Gastrocnemius medialis (tissue), 4 donors: Measurements from ENCODE around the gene MMP11. TPM values are rescaled to one million over a fixed set of nuclear protein-coding genes. Genes with fewer than 3 reads are reported as not detected.

Experiments used
- ATAC-seq, 2 donors: fragments of 150-250 bp; one replicate each; pipeline ENCODE4 v1.9.1; 2016
- DNase-seq, 2 donors: peaks; one replicate each; pipeline ENCODE4 v3.0.0-alpha.2; 2019
- H3K27ac ChIP-seq, 4 donors: fragments of 200-600 bp; sonication (generic); 1 replicate in 1 of 4; 2 replicates in 3 of 4; pipeline ENCODE4 v1.5.1; 2016 to 2018; ENCODE audit warnings: mild to moderate bottlenecking in 2 of 4, moderate library complexity in 1 of 4
- H3K27me3 ChIP-seq, 3 donors: fragments of 200-600 bp; sonication (generic) in 2 of 3; 1 replicate in 1 of 3; 2 replicates in 2 of 3; pipeline versions ENCODE4 v1.5.1 to v1.6.0; 2016 to 2019; ENCODE audit warnings: mild to moderate bottlenecking in 1 of 3, moderate library complexity in 1 of 3
- H3K36me3 ChIP-seq, 2 donors: fragments of 200-600 bp; sonication (generic) in 1 of 2; one replicate each; pipeline ENCODE4 v1.5.1; 2017 to 2018
- H3K4me1 ChIP-seq, 2 donors: fragments of 200-600 bp; sonication (generic) in 1 of 2; one replicate each; pipeline ENCODE4 v1.5.1; 2016 to 2017; ENCODE audit warnings: mild to moderate bottlenecking in 2 of 2
- H3K4me3 ChIP-seq, 4 donors: fragments of 200-600 bp; sonication (generic) in 3 of 4; 1 replicate in 1 of 4; 2 replicates in 3 of 4; pipeline ENCODE4 v1.5.1; 2016 to 2019; ENCODE audit warnings: mild to moderate bottlenecking in 2 of 4
- H3K9me3 ChIP-seq, 3 donors: fragments of 200-600 bp; sonication (generic) in 2 of 3; 1 replicate in 1 of 3; 2 replicates in 2 of 3; pipeline ENCODE4 v1.5.1; 2016 to 2019
- CTCF ChIP-seq, 5 experiments: fragments of 450-650 bp in 3 of 5; fragments of 200-600 bp in 2 of 5; sonication (generic) in 2 of 5; IDR thresholded peaks in 4 of 5; conservative IDR thresholded peaks in 1 of 5; 1 replicate in 4 of 5; 2 replicates in 1 of 5; pipeline ENCODE4 v1.5.1; 2016 to 2019; ENCODE audit warnings: antibody characterized with exemption in 5 of 5, mild to moderate bottlenecking in 3 of 5, moderate library complexity in 3 of 5
- POLR2A ChIP-seq, 2 donors: fragments of 450-650 bp; IDR thresholded peaks; one replicate each; pipeline ENCODE4 v1.6.1; 2017; ENCODE audit warnings: antibody characterized with exemption in 2 of 2, mild to moderate bottlenecking in 2 of 2, moderate library complexity in 2 of 2
- in situ Hi-C, 4 donors: fragments of 200-750 bp; cut with MboI; loops; one replicate each; pipeline versions ENCODE4 v1.15.0 to v1.8.0; 2017; ENCODE audit warnings: low sequenced_read_pairs in 4 of 4
- intact Hi-C: fragments of 100-400 bp; cut with DNase I; formaldehyde crosslinking; loops from one replicate; pipeline ENCODE4 v1.15.1; 2023; ENCODE audit warnings: low total_unique reads
- total RNA-seq, 4 donors: library from RNA; depleted of rRNA; stranded (reverse); fragments of >200 nt; gene quantifications; one replicate each; pipeline versions ENCODE4 v1.1.0 to v1.2.3, GENCODE V29; 2016

The MMP11 gene
- total RNA-seq, 4 donors from 2014 or later, result 0.91 to 3.6 (median 1.4) TPM; not detected in 1

- Histone ChIP-seq H3K9me3 (no peaks in the 10 kb centered on the region), H3K36me3 (peaks cover 0 to 69% of the 10 kb centered on the region in 2 donors), H3K4me3 (no peak overlapping the region), H3K4me1 (no peaks in the 10 kb centered on the region), H3K27ac (no peak overlapping the region), H3K27me3 (no peaks in the 10 kb centered on the region)
- TF ChIP-seq CTCF (IDR thresholded peaks at IDR 0.05 in 4 of 5, conservative IDR thresholded peaks at IDR 0.05 in 1 of 5) (no peak), POLR2A (IDR thresholded peaks at IDR 0.05) (no peak)
- ATAC-seq (no peak), DNase-seq (no peak)
- in situ Hi-C loops, result no loop called here
- intact Hi-C loops, result no loop called here
Measured at GRCh38 chr22:23806837-23807236, 34.2 kb downstream of the MMP11 start.

GRCh38 chr22:23812378-23812777 lies 39.7 kb downstream of the MMP11 start:
- H3K4me3 ChIP-seq, result no peak overlapping the region
- H3K27me3 ChIP-seq, result no peaks in the 10 kb centered on the region
- DNase-seq (no peak), ATAC-seq (no peak)
- H3K36me3 ChIP-seq, result peaks cover 0 to 47% of the 10 kb centered on the region in 2 donors
- intact Hi-C loops (no loop called here), in situ Hi-C loops (no loop called here)
- H3K9me3 ChIP-seq, result no peaks in the 10 kb centered on the region
- TF ChIP-seq POLR2A (IDR thresholded peaks at IDR 0.05) (no peak), CTCF (IDR thresholded peaks at IDR 0.05 in 4 of 5, conservative IDR thresholded peaks at IDR 0.05 in 1 of 5) (no peak)
- no peaks in the 10 kb centered on the region for H3K4me1 ChIP-seq
- H3K27ac ChIP-seq, result no peak overlapping the region

- intact Hi-C loops, result no loop called here
- no peaks in the 10 kb centered on the region for H3K9me3 ChIP-seq
- no peaks in the 10 kb centered on the region for H3K27me3 ChIP-seq
- ATAC-seq (no peak), DNase-seq (no peak)
- no peak overlapping the region for H3K4me3 ChIP-seq
- in situ Hi-C loops, result no loop called here
- peaks cover 0 to 74% of the 10 kb centered on the region in 2 donors for H3K36me3 ChIP-seq
- no peak for TF ChIP-seq POLR2A (IDR thresholded peaks at IDR 0.05)
- no peak for TF ChIP-seq CTCF (IDR thresholded peaks at IDR 0.05 in 4 of 5, conservative IDR thresholded peaks at IDR 0.05 in 1 of 5)
- peak overlapping the region in 3 of 4 donors; percentile 52 to 69 (median 53) for H3K27ac ChIP-seq
- H3K4me1 ChIP-seq, result no peaks in the 10 kb centered on the region
Measured at GRCh38 chr22:23815541-23816155, 43.0 kb downstream of the MMP11 start.

- no peak overlapping the region for H3K4me3 ChIP-seq
- no peaks in the 10 kb centered on the region for H3K9me3 ChIP-seq
- in situ Hi-C loops, result no loop called here
- no peaks in the 10 kb centered on the region for H3K4me1 ChIP-seq
- TF ChIP-seq POLR2A (IDR thresholded peaks at IDR 0.05), result no peak
- TF ChIP-seq CTCF (IDR thresholded peaks at IDR 0.05 in 4 of 5, conservative IDR thresholded peaks at IDR 0.05 in 1 of 5), result no peak
- H3K27me3 ChIP-seq, result no peaks in the 10 kb centered on the region
- peak overlapping the region; percentile 8 to 69 (median 52) for H3K27ac ChIP-seq
- intact Hi-C loops, result no loop called here
- peak; percentile 36 to 67 for DNase-seq
- ATAC-seq, result peak; percentile 90 to 94
- H3K36me3 ChIP-seq, result peaks cover 0 to 76% of the 10 kb centered on the region in 2 donors
Measured at GRCh38 chr22:23816156-23816976, 43.7 kb downstream of the MMP11 start.
